Head of caudate nucleus (tissue), 42 donors: ENCODE measurements around the gene VWA1.

Source experiments
- DNase-seq, 42 donors: peaks; one replicate each; pipeline versions ENCODE4 v3.0.0 to v3.0.0-alpha.2; 2020 to 2021; ENCODE audit warnings: mixed read lengths in 7 of 42
- intact Hi-C: fragments of 100-400 bp; cut with DNase I; formaldehyde crosslinking; loops from one replicate; pipeline ENCODE4 v1.15.0; 2022

VWA1 gene, protein sequence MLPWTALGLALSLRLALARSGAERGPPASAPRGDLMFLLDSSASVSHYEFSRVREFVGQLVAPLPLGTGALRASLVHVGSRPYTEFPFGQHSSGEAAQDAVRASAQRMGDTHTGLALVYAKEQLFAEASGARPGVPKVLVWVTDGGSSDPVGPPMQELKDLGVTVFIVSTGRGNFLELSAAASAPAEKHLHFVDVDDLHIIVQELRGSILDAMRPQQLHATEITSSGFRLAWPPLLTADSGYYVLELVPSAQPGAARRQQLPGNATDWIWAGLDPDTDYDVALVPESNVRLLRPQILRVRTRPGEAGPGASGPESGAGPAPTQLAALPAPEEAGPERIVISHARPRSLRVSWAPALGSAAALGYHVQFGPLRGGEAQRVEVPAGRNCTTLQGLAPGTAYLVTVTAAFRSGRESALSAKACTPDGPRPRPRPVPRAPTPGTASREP

DNA sequence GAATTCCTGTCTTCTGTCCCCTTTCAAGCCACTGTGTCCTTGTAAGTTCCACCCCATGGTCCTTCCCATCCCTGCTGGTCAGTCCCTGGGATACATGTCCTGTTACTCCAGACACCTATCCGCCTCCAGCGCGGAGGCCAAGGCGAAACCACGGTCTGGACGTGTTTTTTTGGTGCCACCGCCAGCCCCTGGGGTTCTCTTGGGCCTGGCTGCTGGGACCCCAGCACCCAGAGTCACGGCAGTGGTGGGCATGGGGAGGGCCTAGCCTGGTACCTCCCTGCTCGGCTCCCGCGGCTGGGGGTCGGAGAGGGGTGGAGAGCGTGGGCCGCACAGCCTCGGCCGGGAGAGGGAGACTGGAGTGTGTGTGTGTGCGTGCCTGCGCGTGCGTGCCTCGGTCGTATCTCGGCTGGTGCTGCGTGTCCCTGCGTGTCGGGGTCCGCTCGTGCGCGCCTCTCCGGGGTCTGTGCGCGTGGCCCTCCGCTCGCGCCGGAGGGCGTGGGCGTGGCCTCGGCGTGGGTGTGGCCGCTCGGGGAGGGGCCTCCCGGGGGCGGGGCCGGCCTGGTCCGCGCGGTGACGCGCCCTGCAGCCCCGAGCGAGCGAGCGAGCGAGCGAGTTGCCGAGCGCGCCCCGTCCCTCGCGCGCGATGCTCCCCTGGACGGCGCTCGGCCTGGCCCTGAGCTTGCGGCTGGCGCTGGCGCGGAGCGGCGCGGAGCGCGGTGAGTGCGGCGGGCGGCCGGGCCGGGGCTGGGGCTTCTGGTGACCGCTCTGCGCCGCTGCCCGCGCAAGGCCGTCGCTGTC is at the start of gene VWA1:
Gene VWA1 (plus strand): TSS at position 585 of the 798 bp plus-strand sequence. CDS start 59 bp downstream, at position 644.
- intact Hi-C loops, result no loop called here
- DNase-seq, result peak in 41 of 42 donors; percentile 61 to 92 (median 83)

DNA sequence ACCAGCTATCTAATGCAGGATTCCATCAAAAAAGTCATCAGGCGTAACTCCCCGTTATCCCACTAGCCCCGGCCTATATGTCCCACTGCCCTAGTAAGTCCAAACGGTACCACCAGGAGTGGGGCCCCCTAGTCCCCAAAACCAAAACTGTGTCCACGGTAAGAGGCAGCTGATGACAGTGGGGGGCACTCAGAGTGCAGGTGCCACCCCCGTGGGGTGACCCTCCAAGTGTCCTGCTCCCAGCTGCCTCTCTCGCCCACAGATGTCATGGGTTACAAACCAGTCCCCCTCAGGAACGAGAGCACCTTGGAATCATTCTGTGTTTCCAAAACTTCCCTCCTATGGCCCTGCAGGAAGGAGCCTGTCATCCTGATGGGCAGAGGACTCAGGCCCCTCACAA is 49.6 kb upstream of the VWA1 start:
- intact Hi-C loops, result no loop called here

GRCh38 chr1:1387098-1388077 is 48.1 kb upstream of the VWA1 start:
- no peak for DNase-seq
- intact Hi-C loops, result no loop called here

More for the DNA sequence above, 49.6 kb upstream of the VWA1 start:
- DNase-seq, result no peak

DNA sequence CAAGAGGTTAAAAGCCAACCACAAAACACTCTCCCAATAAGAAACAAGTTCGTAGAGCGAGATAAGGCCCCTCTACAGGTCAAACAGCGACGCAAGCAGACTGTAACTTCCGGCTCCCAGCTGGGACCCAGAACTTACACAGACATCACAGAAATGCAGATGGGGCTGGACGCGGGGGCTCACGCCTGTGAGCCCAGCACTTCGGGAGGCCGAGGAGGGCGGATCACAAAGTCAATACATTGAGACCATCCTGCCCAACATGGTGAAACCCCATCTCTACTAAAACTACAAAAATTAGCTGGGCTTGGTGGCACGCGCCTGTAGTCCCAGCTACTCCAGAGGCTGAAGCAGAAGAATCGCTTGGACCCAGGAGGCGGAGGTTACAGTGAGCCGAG is 47.4 kb upstream of the VWA1 start:
- intact Hi-C loops, result no loop called here
- DNase-seq, result no peak

- DNase-seq, result peak in 1 of 42 donors; percentile 28
- intact Hi-C loops, result loop anchor here (10.0 kb wide), 1 partner anchor 54 kb away; the partner anchor contains the start of gene ATAD3C
These were observed 44.8 kb upstream of the VWA1 start for GRCh38 chr1:1390675-1391074.

- peak in 1 of 42 donors; percentile 21 for DNase-seq
These were observed 44.3 kb upstream of the VWA1 start for GRCh38 chr1:1391225-1391624.

GRCh38 chr1:1393014-1393413 is 42.5 kb upstream of the VWA1 start:
- intact Hi-C loops, result loop anchor here (10.0 kb wide), 1 partner anchor 52 kb away; the partner anchor contains the start of gene ATAD3C
- DNase-seq, result no peak

More at GRCh38 chr1:1391225-1391624, 44.3 kb upstream of the VWA1 start:
- intact Hi-C loops, result loop anchor here (10.0 kb wide), 1 partner anchor 54 kb away; the partner anchor contains the start of gene ATAD3C

GRCh38 chr1:1393428-1393827 is 42.1 kb upstream of the VWA1 start:
- DNase-seq, result no peak

GRCh38 chr1:1394116-1394515 is 41.4 kb upstream of the VWA1 start:
- no peak for DNase-seq
- intact Hi-C loops, result loop anchor here (10.0 kb wide), 1 partner anchor 51 kb away; the partner anchor contains the start of gene ATAD3C

More at GRCh38 chr1:1393428-1393827, 42.1 kb upstream of the VWA1 start:
- intact Hi-C loops, result loop anchor here (10.0 kb wide), 1 partner anchor 51 kb away; the partner anchor contains the start of gene ATAD3C

DNA sequence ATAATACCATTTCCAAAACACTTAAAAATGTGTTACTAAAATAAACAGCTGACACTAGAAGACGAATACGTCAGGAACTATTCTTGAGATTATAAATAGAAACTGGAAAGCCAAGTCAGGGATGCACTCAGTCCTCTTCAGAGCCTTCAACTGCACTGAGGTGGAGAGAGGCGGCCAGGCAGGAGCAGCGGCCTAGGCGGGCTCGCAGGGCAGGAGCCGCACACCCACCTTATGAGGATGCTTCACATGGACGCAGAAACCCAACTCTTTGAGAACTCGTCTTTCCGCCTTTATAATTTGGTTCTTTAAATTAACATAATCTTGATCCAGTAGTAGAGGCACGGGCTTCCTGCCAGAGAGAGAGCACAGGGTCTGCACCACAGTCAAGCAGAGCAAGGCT is 40.3 kb upstream of the VWA1 start:
- intact Hi-C loops, result loop anchor here (10.0 kb wide), 1 partner anchor 50 kb away; the partner anchor contains the start of gene ATAD3C

DNA sequence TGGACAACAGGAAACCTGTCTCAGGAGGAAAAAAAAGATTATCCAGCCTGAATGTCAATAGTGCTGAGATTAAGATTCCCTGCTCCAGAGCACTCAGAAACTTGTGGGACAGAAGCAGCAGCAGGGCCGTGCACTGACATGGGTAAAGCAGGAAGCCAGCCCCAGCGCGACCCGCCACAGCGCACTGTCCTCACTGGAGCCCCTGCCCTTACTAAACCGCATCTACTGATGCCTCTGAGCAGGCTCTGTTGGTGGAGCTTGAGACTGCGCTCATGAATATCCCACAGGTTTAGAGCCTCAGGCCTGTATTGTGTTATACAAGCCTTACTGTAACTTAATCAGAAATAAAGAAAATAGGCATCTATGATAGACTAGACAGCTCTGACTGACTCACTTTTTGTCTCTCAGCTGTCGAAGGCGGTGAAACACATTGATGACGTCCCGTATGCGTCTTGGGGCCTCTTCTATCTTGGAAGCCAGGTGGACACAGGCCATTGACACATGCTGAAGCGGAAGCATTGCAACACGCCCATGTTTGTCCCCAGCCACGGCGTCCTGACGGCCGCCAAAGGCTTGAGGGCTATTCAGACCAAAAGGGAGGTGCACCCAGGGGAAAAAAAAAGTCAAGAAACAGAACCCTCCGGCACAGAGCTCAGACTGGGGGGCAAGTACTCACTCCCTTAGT is 37.5 kb upstream of the VWA1 start:
- intact Hi-C loops, result loop anchor here (10.0 kb wide), 1 partner anchor 47 kb away; the partner anchor contains the start of gene ATAD3C
- DNase-seq, result no peak

More for the DNA sequence above, 40.3 kb upstream of the VWA1 start:
- DNase-seq, result no peak

DNA sequence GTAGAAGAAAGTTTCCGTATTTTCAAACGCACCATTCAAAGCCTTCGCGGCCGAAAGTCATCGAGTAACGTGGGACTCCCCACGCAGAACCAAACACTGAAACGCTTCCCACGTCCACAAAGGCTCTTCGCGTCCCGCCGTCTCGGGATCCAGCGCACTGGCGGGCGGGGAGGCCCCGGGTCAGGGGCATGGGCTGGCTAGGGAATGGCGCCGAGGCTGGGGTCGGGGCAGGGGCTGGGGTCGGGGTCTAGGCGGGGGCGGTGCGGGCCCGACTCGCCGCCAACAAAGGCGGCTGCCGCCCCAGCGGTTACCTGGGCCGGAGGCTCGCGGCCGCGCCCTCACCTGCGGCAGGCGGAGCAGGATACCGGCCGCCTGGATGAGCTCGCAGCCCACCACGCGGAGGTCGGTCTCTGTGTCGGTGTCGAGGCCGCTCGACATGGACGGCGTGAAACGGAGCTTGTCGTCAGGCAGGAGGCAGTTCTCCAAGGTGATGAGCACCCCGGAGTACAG is 36.8 kb upstream of the VWA1 start:
- intact Hi-C loops, result loop anchor here (10.0 kb wide), 1 partner anchor 46 kb away; the partner anchor contains the start of gene ATAD3C
- no peak for DNase-seq

GRCh38 chr1:1399187-1399871 is 36.2 kb upstream of the VWA1 start, which contains the start of gene CCNL2:
CCNL2 (minus strand) TSS chr1:1399335; CDS start chr1:1399306, 29 bp downstream.
- peak; percentile 95 to 100 (median 99) for DNase-seq
- intact Hi-C loops, result loop anchor here (10.0 kb wide), 1 partner anchor 45 kb away; the partner anchor contains the start of gene ATAD3C

GRCh38 chr1:1399872-1400575 is 35.5 kb upstream of the VWA1 start:
- DNase-seq, result peak in 1 of 42 donors; percentile 15

DNA sequence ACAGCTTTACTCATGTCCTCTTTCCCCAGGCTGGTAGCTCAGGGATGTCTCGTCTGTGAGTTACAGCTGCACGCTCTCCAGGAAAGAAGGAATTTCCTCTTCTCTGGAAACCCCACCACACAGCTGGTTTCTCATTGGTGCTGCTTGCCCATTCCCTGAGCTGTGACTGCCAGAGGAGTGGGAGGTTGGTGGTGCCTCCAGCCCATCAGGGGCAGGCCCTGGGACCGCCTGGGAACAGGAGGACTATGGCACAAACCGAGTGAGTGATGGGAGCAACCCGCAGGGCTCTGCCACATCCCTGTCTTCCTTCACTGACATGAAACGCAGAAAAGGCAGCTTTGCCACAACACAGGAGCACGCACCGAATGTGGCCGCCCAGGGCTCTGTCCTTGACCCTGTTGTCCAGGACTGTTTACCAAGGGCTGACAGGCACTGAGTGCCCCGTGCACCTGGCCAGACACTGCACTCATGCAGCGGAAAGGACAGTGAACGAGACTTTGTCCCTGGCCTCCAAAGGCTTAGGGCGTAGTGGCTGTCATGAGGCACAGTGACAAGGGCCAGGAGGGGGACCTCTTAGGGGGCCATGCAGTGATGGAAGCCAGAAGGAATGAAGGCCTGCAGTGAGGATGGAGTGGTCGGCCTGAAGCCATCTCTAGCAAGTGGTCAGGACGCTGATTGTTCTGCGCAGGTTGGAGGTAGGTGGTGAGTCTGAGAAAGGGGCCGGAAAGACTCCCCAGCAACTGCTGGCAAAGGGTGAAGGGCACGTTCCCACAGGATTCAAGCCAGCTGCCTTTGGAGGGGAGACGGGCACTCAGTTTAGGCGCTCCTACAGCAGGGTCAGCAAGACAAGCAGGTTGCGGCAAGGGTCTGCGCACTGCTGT is 34.7 kb upstream of the VWA1 start:
- intact Hi-C loops, result no loop called here
- no peak for DNase-seq

More at GRCh38 chr1:1399872-1400575, 35.5 kb upstream of the VWA1 start:
- intact Hi-C loops, result loop anchor here (10.0 kb wide), 1 partner anchor 45 kb away; the partner anchor contains the start of gene ATAD3C
